CD4-positive, alpha-beta T cell treated with Interleukin-17A for 4 hours (primary cell): ENCODE measurements around the gene GLUL.
"Not testable (repeated sequence)": the region's sequence is repeated elsewhere in the genome, so short reads cannot be mapped to it uniquely, and the experiment has no call there.

Experiments used
- DNase-seq: peaks from one replicate; pipeline ENCODE4 v3.0.0-alpha.2; 2020; ENCODE audit warnings: mixed read lengths

The GLUL gene

GRCh38 chr1:182367926-182368325 lies 23.7 kb downstream of the GLUL start:
- no peak for DNase-seq

GRCh38 chr1:182366596-182366995 lies 25.0 kb downstream of the GLUL start:
- no peak for DNase-seq

- no peak for DNase-seq
Observed at GRCh38 chr1:182359645-182360044, 31.9 kb downstream of the GLUL start.

- DNase-seq, result no peak
Observed at GRCh38 chr1:182357913-182358312, 33.7 kb downstream of the GLUL start.

GRCh38 chr1:182357171-182357570 lies 34.4 kb downstream of the GLUL start:
- DNase-seq, result no peak

GRCh38 chr1:182355723-182356098 lies 35.9 kb downstream of the GLUL start:
- no peak for DNase-seq

GRCh38 chr1:182351790-182352364 lies 39.7 kb downstream of the GLUL start:
- no peak for DNase-seq

- DNase-seq, result no peak
Observed at GRCh38 chr1:182350839-182351238, 40.8 kb downstream of the GLUL start.

- no peak for DNase-seq
Observed at GRCh38 chr1:182348961-182349747, 42.4 kb downstream of the GLUL start.

- no peak for DNase-seq
Observed at GRCh38 chr1:182347019-182347418, 44.6 kb downstream of the GLUL start.

GRCh38 chr1:182340233-182341058 lies 51.1 kb downstream of the GLUL start:
- DNase-seq, result no peak

- no peak for DNase-seq
Observed at GRCh38 chr1:182339684-182340083, 51.9 kb downstream of the GLUL start.

- no peak for DNase-seq
Observed at GRCh38 chr1:182338806-182339370, 52.7 kb downstream of the GLUL start.

- no peak for DNase-seq
Observed at GRCh38 chr1:182337736-182338571, 53.6 kb downstream of the GLUL start.

- no peak for DNase-seq
Observed at GRCh38 chr1:182335771-182336566, 55.6 kb downstream of the GLUL start.

- DNase-seq, result not testable (repeated sequence)
Observed at GRCh38 chr1:182333071-182333571, 58.5 kb downstream of the GLUL start.

- no peak for DNase-seq
Observed at GRCh38 chr1:182332261-182333060, 59.1 kb downstream of the GLUL start.
